Endometrial microvascular endothelial cells (primary cell): ENCODE measurements around the gene ANO2. TPM values are rescaled to one million over a fixed set of nuclear protein-coding genes. Genes with fewer than 3 reads are reported as not detected.

Experiments used
- in situ Hi-C: cut with HindIII; loops from 2 replicates; pipeline ENCODE4 v1.10.0; 2017; ENCODE audit warnings: low sequenced_read_pairs, low pct_unique_long_range_greater_than_20kb; ENCODE audit errors: inconsistent ontology term
- total RNA-seq: library from RNA; depleted of rRNA; stranded (reverse); fragments of >200 nt; gene quantifications from one replicate; pipeline ENCODE4 v1.2.3, GENCODE V29; 2015; ENCODE audit errors: inconsistent ontology term

Gene ANO2
- total RNA-seq, 1 donor from 2014 or later, result 16.4 TPM

- in situ Hi-C loops, result no loop called here
These were observed 21.9 kb downstream of the ANO2 start for GRCh38 chr12:5923043-5923605.

GRCh38 chr12:5921966-5922899, 22.8 kb downstream of the ANO2 start:
- in situ Hi-C loops, result no loop called here

- in situ Hi-C loops, result no loop called here
These were observed 23.8 kb downstream of the ANO2 start for GRCh38 chr12:5921027-5921909.

GRCh38 chr12:5916785-5917290, 28.2 kb downstream of the ANO2 start:
- in situ Hi-C loops, result no loop called here

GRCh38 chr12:5915511-5915910, 29.5 kb downstream of the ANO2 start:
- in situ Hi-C loops, result no loop called here

- in situ Hi-C loops, result no loop called here
These were observed 30.5 kb downstream of the ANO2 start for GRCh38 chr12:5914387-5915149.

GRCh38 chr12:5913387-5913786, 31.7 kb downstream of the ANO2 start:
- in situ Hi-C loops, result no loop called here

GRCh38 chr12:5912437-5913334, 32.4 kb downstream of the ANO2 start:
- in situ Hi-C loops, result no loop called here

GRCh38 chr12:5912011-5912410, 33.0 kb downstream of the ANO2 start:
- in situ Hi-C loops, result no loop called here

GRCh38 chr12:5910790-5911548, 34.1 kb downstream of the ANO2 start:
- in situ Hi-C loops, result no loop called here

GRCh38 chr12:5909560-5909959, 35.5 kb downstream of the ANO2 start:
- in situ Hi-C loops, result no loop called here

- in situ Hi-C loops, result no loop called here
These were observed 36.8 kb downstream of the ANO2 start for GRCh38 chr12:5908251-5908650.

GRCh38 chr12:5907807-5908206, 37.3 kb downstream of the ANO2 start:
- in situ Hi-C loops, result no loop called here

GRCh38 chr12:5905757-5906156, 39.3 kb downstream of the ANO2 start:
- in situ Hi-C loops, result no loop called here

- in situ Hi-C loops, result no loop called here
These were observed 40.1 kb downstream of the ANO2 start for GRCh38 chr12:5904969-5905368.

- in situ Hi-C loops, result no loop called here
These were observed 40.6 kb downstream of the ANO2 start for GRCh38 chr12:5904441-5904840.

GRCh38 chr12:5902736-5903135, 42.3 kb downstream of the ANO2 start:
- in situ Hi-C loops, result no loop called here
